NCI-H460 (cell line): ENCODE data around the gene TIMM22. TPM values are rescaled to one million over a fixed set of nuclear protein-coding genes. Genes with fewer than 3 reads are reported as not detected.
"Not testable (repeated sequence)": the region's sequence is repeated elsewhere in the genome, so short reads cannot be mapped to it uniquely, and the experiment has no call there.

Experiments
- DNase-seq: peaks from one replicate; pipeline ENCODE4 v3.0.0-alpha.2; 2016; ENCODE audit warnings: low read depth; ENCODE audit errors: extremely low read depth
- total RNA-seq: library from RNA; depleted of rRNA; stranded (reverse); fragments of >200 nt; shearing (Covaris generic); gene quantifications from 2 replicates; pipeline ENCODE4 v1.2.3, GENCODE V29; 2014

The TIMM22 gene
- total RNA-seq, 1 experiment from 2014 or later, result 18.5 TPM

GRCh38 chr17:1036171-1036844 lies 39.4 kb downstream of the TIMM22 start:
- no peak for DNase-seq

DNA sequence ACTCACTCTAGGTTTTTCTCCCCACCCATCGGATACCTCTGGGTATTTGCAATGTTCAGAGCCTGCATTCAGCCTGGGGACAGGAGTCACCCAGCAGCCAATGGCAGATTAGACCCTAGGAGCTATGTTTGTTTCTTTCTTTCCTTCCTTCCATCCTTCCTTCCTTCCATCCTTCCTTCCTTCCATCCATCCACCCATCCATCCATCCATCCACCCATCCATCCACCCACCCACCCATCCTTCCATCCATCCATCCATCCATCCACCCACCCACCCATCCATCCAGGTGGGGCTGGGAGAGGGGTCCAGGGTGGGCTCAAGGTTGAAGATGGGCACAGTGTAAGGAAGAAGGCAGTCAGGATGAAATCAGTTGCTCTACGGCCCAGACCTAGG lies 39.9 kb downstream of the TIMM22 start:
- DNase-seq, result no peak

DNA sequence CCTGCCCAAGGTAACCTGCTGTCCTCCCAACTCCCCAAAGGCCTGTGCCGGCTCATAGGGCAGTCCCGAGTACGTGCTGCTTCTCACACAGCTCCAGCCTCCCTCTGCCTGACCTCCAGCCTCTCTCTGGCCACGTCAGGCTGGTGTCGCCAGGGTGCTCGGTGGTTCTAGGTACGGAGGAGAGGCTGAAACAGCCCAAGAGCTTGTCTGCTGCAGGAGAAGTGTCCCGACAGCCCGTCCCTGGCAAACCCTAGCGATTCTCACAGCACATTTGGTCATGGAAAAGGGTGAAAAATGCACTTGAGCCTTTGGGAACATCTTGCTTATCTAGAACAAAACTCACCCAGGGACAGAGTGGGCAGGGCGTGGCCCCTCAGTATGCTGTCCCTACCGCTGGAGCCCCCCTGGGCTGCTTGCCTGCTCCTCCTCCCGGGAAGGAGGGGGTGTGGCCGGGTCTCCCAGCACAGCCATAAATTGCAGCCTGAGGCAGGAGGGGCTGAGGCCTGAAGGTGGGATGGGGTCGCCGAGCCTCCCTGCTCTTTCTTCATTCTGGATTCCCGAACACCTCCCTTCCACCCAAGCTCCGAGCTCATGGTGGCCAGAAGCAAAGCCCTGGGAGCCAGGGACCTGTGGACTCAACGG lies 40.4 kb downstream of the TIMM22 start:
- DNase-seq, result no peak

DNA sequence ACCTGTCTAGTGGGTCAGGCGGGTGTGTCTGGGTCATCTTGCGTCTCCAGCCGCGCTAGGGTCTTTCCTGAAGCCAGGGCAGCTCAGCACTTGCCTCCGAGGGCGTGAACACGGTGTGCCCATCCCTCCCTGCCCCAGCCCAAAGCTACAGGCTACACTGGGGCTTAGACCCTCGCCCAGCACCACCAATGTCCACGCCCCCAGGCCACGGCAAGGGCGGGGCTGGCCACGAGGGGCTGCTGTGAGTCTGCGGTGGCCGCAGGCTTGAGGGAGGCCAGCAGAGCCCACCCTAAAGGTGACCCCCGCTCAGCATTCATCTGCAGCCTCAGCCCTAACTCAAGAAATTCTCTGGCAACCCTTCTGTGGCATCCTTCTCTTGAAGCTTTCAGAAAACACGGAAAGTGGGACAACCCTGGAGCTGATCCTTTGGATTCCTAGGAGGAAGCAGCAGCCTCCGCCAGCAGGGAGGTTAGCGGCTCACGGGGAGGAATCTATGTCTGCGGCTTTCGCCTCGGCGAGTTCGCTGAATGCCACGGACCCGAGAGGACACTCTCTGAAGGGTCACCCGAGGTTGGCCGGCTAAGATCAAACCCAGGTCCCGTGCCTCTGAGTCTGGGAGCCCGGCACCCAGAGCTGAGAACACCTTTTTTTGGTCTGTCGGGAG lies 41.7 kb downstream of the TIMM22 start:
- DNase-seq, result no peak

- no peak for DNase-seq
Observed at GRCh38 chr17:1039123-1039507, 42.2 kb downstream of the TIMM22 start.

DNA sequence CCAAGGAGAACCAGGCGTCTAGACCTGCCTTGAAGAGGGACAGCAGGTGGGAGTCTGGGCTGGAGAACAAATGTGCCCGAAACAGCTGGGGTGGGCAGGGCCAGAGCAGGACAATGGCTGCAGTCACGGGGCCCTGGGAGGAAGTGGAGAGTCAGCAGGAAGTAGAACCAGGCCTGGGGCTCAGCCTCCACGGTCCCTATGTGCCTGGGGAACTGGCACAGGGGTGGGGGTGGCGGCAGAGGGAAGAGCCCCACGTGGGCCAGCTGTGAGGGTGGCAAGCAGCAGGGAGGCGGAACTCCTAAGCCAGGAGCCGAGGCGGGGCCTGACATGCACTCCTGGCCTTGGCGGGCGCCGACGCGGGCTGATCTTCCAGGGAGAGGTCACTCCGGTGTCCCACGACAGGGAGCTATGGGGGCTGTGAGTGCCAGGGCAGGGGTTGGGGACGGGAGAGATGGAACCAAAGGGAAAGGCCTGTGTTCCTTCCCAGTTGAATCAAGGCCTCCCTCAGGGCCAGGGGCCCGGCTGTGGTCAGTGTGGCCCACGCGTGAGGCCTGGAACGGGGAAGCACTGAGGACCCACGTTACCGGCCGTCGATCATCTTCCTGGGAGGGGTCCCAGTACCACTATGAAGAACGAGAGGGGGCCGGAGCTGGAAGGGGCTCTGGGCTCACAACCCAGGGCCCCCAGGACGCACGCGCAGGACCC lies 42.7 kb downstream of the TIMM22 start:
- no peak for DNase-seq

DNA sequence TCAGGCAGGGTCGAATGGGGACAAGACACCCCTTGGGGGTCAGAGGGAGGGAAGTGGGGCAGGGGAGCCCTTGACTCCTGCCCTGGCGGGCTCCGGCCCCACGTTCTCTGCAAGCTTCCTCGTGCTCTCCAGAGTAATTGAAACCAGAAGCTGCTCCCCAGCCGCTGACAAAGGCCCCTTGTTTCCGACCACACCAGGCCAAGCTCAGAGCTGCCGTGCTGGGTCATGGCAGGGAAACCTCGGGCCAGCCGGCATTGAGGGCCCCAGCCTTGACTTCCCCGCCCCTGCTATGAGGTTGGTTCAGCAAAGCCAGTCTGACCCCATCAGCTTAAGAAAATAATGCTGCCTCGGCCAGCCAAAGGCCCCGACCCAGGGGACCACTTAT lies 43.3 kb downstream of the TIMM22 start:
- no peak for DNase-seq

GRCh38 chr17:1041746-1042145 lies 44.8 kb downstream of the TIMM22 start:
- DNase-seq, result no peak

- DNase-seq, result no peak
Observed at GRCh38 chr17:1042486-1042885, 45.6 kb downstream of the TIMM22 start.

GRCh38 chr17:1043601-1044251 lies 46.8 kb downstream of the TIMM22 start:
- DNase-seq, result no peak

DNA sequence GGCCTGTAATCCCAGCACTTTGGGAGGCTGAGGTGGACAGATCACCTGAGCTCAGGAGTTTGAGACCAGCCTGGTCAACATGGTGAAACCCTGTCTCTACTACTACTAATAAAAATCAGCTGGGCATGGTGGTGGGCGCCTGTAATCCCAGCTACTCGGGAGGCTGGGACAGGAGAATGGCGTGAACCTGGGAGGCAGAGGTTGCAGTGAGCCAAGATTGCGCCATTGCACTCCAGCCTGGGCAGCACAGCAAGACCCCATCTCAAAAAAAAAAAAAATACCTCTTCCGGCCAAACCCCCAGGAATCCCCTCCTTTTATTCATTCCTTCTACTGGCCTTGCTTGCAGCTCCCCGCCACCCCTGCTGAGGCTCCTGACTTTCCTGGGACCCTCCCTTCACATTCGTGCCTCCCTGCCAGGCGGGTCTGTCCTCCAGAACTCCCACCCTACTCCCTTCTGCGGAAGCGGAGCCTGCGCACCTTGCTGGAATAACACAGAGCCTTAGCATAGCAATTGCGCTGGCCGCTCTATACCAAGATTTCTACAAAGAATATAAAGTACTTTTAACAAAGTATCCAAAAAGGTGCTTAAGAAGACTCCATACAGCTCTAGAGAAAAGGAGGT lies 47.6 kb downstream of the TIMM22 start:
- not testable (repeated sequence) for DNase-seq

- no peak for DNase-seq
Observed at GRCh38 chr17:1045456-1045855, 48.5 kb downstream of the TIMM22 start.

DNA sequence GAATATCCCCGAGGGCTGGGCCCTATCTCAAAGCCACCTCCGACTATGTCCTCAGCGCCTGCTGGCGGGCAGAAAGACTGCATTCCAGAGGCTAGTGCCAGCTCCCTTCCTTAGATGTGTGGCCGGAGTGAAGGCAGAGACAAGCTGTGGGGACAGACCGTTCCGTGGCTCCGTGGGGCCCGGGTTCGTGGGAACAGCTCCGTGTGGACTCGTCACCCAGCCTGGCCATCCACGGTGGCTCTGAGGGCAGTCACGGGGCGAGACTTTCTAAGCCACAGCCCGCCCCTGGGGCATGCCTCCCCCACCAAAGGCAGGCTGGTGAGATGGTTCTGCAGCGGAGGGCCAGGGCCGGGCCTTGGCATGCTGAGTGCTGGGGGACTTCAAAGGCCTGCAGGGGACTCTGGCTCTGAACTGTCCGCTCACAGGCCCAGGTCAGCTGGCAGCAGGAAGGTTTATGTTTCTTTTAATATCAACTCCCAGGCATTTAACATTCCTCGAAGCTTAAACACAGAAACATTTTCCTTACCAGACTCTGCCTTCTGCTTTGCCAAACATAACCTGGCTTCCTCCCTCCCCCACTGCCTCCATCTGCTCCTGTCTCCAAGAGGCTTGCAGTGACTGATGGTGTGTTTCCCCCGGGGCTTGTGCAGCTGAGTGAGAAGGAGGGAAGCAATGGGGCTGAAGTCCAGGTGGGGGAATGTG lies 50.4 kb downstream of the TIMM22 start:
- no peak for DNase-seq

- no peak for DNase-seq
Observed at GRCh38 chr17:1047879-1048470, 51.0 kb downstream of the TIMM22 start.

GRCh38 chr17:1048516-1049115 lies 51.7 kb downstream of the TIMM22 start:
- DNase-seq, result not testable (repeated sequence)

DNA sequence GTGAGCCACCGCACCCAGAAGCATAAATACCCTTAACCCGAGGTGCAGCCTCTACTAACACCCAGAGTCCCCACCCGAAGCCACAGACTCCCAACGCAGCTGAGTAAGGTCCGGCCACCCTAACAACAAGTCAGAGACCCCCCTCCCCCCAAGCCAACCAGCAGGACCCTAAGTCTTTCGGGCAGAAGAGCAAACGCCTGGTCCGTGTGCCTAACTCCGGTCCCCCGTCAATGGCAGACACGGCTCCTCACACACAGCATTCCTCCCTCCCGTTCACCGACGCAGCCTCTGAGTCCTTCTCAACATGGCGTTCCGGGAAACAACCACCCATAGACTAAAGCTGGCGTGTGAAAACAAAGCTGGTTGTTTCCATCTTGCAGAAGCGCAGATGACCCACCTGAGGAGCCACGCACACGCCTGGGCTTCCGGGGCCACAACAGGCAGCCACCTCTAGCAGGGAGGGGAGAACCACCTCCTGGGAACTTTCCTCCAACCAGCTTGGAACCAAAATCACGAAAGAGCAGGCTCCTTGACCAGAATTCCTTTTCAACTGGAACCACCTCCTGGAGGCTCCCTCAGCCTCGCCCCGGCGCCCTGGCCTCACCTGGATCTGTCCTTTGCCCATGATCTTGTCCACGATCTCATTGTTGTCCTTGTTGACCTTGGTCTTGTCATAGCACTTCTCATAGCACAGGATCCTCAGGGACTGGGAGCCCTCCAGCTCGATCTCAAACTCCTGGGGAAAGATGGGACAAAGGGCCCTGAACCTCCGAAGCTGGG lies 52.7 kb downstream of the TIMM22 start:
- DNase-seq, result no peak

DNA sequence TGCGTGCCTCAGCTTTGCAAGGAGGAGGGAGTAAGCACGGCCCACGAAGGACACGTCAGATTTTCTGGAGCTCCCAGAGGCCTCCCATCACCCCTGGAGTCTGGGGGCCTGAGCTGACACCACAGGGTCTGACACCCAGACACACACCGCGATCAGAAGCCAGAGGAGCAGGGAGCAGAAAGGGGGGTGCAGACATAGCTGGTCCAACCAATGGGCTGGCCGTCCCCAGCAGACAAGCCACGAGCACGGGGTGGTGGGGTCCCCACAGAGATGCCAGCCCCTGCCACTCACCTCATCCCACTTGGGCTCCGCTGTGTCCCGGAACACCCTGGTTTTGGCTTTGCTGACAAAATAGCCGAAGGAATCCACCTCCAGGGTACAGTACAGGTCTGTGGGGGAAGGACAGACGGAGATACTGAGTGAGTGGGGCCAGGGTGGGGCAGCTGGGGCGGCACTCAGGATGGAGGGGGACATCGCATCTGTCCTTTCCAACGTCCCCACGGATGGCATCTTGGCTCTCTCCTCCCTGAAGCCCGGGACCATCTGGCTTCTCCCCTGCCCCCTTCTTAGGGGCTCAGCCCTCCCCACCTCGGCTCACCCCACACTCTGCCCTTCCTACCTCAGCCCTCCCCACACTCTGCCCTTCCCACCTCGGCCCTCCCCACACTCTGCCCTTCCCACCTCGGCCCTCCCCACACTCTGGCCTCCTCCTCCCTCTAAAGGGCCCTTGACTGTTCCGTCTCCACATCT lies 53.5 kb downstream of the TIMM22 start:
- DNase-seq, result no peak
